Measurements from ENCODE around the gene GRID1.

The GRID1 gene

GRCh38 chr10:86224354-86225102 is 142.1 kb downstream of the GRID1 start:
- TF ChIP-seq CTCF (IDR thresholded peaks at IDR 0.05; ENCODE audit: unreplicated experiment in 3 of 3), result no peak
- Mint-ChIP-seq H3K9me3 (no peaks in the 10 kb centered on the region), H3K4me3 (no peak overlapping the region), H3K4me1 (peaks cover 15% of the 10 kb centered on the region), H3K27ac (peak overlapping the region in 1 of 3 experiments; percentile 47), H3K36me3 (ENCODE audit: low read depth) (no peaks in the 10 kb centered on the region), H3K27me3 (ENCODE audit: low read depth) (peaks cover 4% of the 10 kb centered on the region)

GRCh38 chr10:86223256-86223655 is 143.3 kb downstream of the GRID1 start:
- Mint-ChIP-seq H3K9me3 (no peaks in the 10 kb centered on the region), H3K4me1 (peaks cover 15% of the 10 kb centered on the region), H3K4me3 (no peak overlapping the region), H3K27ac (no peak overlapping the region), H3K36me3 (ENCODE audit: low read depth) (no peaks in the 10 kb centered on the region), H3K27me3 (ENCODE audit: low read depth) (peaks cover 4% of the 10 kb centered on the region)
- no peak for TF ChIP-seq CTCF (IDR thresholded peaks at IDR 0.05; ENCODE audit: unreplicated experiment in 3 of 3)

- no peaks in the 10 kb centered on the region for H3K9me3 Mint-ChIP-seq
- TF ChIP-seq CTCF (IDR thresholded peaks at IDR 0.05; ENCODE audit: unreplicated experiment in 3 of 3), result no peak
- no peak overlapping the region for H3K27ac Mint-ChIP-seq
- H3K4me3 Mint-ChIP-seq, result no peak overlapping the region
- H3K36me3 Mint-ChIP-seq (ENCODE audit: low read depth), result no peaks in the 10 kb centered on the region
- peaks cover 15% of the 10 kb centered on the region for H3K4me1 Mint-ChIP-seq
- H3K27me3 Mint-ChIP-seq (ENCODE audit: low read depth), result peaks cover 4% of the 10 kb centered on the region
Observed at GRCh38 chr10:86222687-86223086, 143.9 kb downstream of the GRID1 start.

GRCh38 chr10:86222336-86222650 is 144.3 kb downstream of the GRID1 start:
- TF ChIP-seq CTCF (IDR thresholded peaks at IDR 0.05; ENCODE audit: unreplicated experiment in 3 of 3), result no peak
- Mint-ChIP-seq H3K27me3 (ENCODE audit: low read depth) (peaks cover 4% of the 10 kb centered on the region), H3K4me1 (peaks cover 15% of the 10 kb centered on the region), H3K36me3 (ENCODE audit: low read depth) (no peaks in the 10 kb centered on the region), H3K4me3 (no peak overlapping the region), H3K9me3 (no peaks in the 10 kb centered on the region), H3K27ac (no peak overlapping the region)

- H3K36me3 Mint-ChIP-seq (ENCODE audit: low read depth), result no peaks in the 10 kb centered on the region
- H3K9me3 Mint-ChIP-seq, result no peaks in the 10 kb centered on the region
- no peak for TF ChIP-seq CTCF (IDR thresholded peaks at IDR 0.05; ENCODE audit: unreplicated experiment in 3 of 3)
- no peak overlapping the region for H3K27ac Mint-ChIP-seq
- peaks cover 15% of the 10 kb centered on the region for H3K4me1 Mint-ChIP-seq
- H3K27me3 Mint-ChIP-seq (ENCODE audit: low read depth), result peaks cover 4% of the 10 kb centered on the region
- H3K4me3 Mint-ChIP-seq, result no peak overlapping the region
Observed at GRCh38 chr10:86221442-86222335, 144.9 kb downstream of the GRID1 start.

Data from nephron (organoid).